HG03066 (cell line): ENCODE results near the gene MECP2.

Experiments
- ATAC-seq: cut with Tn5 transposase; IDR thresholded peaks from one replicate; pipeline ENCODE4 v1.9.1; 2021; ENCODE audit warnings: low read depth; ENCODE audit not compliant: unreplicated experiment

MECP2 gene

DNA sequence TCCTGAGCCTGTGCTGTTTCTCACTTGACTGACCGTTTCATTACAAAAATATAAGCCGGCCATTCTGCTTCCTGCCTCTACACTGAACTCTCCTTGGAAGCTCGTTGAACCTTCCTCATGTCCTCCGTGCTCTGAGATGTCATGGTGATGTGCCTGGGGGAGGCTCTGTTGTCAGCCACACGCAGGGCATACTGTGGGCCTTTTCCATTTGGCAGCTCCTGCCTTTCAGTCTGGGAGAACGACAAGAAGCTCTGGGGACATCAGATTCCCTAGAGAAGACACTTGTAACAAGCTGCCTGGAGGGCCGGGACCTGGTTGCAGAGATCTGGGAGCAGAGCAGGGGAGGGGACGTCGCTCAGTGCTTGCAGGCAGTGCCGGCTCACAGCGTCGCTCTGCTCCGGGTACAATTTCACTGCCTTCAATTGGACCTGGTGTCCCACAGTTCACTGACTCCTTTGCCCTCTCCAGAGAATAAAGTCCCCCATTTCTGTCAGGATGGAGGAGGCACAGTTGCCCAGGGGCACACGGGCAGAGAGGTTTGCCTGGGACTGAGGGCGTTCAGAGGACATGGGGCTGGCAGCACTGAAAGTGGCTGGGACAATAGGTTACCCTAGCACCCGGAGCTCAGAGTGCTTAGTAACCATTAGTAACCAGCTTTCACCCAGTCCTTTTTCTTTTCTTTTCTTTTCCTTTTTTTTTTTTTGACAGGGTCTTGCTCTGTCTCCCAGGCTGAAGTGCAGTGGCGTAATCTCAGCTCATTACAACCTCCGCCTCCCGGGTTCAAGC is 19.1 kb upstream of the MECP2 start:
- ATAC-seq: no peak

DNA sequence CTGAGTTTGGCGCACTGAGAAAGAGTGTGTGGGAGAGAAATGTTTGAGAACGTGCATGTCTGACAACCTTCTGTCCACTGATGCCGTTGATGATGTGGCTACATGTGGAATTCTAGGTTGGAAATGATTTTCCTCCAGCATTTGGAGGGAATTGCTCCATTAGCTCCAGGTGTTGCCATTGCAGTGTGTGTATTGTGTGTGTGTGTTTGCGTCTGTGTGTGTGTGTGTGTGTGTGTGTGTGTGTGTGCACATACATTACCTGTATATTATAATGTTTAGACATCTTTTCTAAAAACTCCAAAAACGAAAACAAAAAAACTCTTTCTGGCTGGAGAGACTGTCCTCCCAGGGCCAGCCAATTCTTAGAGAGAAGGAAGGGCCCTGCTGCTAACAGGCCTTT is 18.2 kb upstream of the MECP2 start:
- no peak for ATAC-seq

DNA sequence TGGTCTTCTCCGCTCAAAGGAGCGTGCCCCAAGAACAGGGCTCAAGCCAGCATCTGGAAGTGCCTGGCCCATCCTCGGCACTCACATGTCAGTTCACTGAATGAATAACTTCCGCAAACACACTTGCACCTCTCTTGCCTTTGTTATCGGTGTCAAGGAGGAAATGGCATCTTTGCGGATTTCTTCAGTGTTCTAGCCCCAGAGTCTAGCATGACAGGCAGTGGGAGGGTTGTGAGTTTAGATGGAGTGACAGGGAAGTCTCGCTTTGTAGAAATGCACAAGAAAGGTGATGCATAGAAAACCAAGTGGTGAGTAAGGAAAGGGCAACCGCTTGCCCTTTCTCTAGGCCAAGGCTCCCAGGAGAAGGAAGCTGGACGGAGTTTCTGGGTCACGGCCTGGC is 17.6 kb upstream of the MECP2 start:
- ATAC-seq: no peak

DNA sequence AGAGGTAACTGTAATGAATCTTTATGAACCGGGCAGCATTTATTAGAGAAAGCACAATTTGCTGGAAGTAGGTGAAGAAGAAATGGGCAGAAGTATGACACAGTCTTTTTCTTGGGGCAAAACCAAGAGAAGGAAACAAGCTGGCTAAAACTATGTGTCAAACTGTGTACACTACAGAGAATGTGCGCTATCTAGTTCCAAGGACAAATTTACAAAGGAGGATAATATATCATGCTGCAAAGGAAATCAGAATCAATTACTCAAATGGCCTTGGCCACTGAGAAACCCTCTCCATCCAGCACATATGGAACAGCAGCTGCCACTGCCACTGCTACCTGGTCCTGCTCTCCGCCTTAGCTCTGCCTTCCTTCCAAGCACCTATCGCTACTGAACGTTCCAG is 17.1 kb upstream of the MECP2 start:
- no peak for ATAC-seq

DNA sequence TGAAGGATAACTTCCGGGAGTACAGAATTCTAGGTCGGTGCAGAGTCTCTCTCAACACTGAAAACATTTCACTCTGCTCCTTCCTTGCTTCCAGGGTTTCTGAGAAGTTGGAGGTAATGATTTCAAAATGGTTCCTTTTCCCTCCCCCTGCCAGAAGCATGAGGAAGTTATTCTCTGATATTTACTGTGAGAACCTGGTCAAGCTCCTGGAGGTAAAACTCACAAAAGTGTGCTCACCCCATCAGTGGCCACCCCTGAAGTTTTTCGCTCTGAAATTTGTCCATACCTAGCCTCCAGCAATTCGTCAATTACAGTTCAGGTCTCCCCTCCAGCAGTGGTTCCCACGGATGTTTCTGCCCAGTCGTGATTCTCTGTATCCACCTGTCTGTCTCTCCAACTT is 16.2 kb upstream of the MECP2 start:
- no peak for ATAC-seq

DNA sequence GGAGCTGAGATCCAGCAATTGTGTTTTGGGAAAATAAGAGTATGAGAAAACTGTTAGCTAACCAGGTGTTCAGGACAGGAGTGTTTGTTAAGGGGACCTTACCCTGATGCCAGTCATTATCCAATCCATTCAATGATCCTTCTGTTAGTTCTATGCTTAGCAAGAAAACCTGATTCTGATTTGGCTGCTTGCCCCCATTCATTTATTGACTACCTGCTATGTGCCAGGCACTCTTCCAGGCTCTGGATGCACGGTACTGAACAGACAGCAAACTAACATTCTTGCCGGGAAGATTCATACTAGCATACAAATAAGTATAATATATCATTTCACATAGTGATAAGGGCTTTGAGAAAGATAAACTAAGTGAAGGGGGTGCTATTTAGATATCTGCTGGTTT is 1.0 kb upstream of the MECP2 start:
- ATAC-seq: no peak

DNA sequence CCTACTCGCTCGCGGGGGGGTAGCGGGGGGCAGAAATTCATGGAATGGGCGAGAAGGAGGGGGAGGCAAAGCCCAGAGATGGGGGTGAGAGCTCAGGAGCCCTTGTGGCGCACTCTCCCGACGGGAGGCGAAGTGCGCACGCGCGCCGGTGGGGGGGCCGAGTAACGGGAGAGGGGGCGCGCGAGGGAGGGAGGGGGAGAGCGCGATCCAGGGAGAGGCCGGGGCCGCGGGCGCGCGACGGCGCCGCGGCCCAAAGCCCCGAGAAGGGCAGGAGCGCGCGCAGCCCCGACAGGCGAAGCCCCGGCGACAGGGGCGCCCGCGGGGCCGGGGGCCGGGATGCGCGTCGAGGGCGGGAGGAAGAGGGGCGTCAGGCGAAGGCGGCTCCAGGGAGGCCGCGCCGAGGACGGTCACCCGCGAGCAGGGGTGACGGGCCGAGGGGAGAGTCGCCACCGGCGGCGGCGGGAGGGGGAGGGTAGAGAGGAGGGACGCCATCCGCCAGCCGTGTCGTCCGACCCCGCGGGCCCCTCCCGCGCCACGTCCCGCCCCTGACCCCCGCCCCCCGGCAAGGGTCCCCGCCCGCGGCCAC is 421 bp downstream of the MECP2 start:
- ATAC-seq: peak; percentile 40

DNA sequence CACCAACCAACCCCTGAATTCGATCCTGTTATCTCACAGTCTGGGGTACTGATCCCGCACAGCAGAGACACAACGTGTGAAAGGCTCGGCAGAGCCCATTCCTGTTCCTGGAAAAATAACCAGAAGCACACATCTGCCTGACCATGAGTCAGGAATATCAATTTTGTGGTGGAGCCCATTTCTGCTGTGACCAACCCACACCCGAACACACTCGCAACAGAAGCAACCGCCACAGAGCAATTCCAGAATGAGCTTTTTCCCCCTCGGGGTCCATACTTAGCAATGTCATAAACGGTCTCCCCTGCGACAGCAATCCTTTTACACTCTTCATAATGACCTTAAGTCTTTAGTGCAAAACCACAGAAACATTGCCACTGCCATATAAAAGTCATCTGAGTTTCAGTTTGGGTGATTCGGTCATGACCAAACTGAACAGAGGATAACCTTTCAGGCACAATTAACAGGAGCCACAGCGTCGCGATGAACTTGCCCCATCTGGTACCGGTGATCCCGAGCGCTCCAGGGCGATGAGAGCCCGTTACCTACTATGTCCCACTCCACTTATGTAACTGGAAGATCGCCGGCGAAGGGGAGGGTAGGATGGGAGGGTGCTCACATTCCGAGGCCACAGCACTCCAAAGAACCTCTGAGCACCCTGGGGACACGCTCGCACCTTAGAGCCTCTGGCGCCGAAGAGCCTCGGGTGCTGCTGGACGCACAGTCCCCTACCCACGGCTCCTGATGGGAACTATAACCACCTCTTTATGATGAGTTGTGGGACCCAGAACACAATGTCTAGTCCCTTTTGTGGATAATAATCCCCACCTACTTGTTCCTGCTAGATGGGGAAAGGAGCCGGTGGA is 1.1 kb downstream of the MECP2 start:
- ATAC-seq: no peak

DNA sequence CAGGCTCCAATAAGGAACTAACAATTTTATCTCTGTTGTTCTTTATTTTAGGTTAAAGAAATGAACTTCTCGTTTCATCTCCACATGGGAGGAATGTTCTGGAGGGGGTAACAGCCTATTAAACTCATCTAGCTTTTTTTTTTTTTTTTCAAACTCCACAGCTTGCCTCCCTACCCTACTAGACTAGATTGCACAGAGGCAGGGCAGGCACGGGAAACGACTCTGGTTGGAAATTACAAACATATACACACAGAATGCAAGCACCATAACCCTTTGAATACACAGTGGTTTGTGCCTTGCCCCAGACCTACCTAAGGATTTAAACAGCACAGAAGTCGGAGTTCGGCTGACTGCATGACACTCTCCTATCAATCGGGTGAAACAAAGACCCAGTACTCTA is 2.7 kb downstream of the MECP2 start:
- ATAC-seq: no peak

DNA sequence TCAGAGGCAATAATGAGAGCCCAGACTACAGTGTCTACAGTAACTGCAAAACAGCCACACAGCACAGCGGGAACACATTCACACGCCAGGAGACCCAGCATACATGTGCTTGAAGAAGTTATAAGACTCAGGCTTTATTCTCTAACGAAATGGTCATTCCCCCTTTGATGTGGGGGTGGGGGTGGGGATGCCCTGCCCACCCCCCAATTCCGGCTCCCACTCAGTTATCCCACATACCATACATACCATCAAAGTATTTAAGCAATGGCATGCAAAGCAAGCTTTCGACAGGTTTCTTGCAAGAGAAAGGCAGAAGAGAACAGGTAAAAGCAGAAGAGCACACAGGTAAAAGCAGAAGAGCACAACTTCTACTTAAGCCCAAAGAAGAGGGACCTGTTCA is 3.6 kb downstream of the MECP2 start:
- no peak for ATAC-seq

DNA sequence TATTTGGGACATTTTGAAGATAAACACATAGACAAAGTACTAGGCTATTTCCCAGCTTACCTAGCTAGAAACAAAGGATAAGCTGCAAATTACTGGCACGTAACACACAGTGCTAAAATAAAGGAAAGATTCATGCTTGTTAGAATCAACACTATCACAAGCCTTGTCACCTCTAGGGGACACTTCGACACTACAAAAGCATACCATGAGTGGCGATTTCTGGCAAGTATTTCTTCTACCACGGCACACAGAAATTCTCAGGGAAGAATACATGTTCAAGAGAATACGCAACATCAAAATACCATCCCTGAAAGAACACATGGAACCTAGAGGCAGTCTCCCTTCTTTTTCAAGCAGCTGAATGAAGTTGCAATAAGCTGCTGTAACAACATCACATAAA is 5.1 kb downstream of the MECP2 start:
- ATAC-seq: no peak

DNA sequence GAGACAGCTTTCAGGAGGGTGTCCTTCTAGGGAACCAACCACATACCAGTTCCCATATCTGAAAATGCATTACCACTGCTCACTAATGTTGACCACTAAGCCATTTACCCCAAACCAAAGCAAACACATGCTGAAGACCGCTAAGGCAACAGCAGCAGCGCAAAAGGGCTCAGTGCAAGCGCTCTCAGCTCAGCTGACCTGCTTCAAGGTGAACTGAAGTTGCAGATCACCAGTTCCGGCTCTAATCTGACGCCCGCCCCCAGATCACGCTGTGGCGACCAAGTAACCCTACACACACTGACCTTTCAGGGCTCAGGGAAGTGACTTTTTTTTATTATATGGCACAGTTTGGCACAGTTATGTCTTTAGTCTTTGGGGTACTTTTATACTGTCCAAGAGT is 5.8 kb downstream of the MECP2 start:
- ATAC-seq: no peak

DNA sequence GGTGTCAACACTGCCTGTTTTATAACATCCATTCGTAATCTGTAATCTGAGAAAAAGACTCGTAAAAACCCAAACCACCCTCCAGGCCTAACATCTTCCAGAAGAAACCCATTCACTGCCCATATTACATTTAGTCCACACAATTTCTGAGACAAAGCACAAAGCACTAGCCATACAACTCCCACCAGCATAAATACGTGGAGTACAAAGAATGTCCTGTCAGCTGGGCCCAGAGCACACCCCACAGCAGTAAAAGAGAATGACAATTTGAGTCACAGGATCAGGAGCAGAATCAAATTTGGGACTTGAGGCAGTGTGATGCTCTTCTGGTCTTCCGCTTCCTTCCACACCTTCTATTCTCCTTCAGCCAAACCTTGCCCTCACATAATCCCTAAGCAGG is 6.8 kb downstream of the MECP2 start:
- ATAC-seq: no peak

DNA sequence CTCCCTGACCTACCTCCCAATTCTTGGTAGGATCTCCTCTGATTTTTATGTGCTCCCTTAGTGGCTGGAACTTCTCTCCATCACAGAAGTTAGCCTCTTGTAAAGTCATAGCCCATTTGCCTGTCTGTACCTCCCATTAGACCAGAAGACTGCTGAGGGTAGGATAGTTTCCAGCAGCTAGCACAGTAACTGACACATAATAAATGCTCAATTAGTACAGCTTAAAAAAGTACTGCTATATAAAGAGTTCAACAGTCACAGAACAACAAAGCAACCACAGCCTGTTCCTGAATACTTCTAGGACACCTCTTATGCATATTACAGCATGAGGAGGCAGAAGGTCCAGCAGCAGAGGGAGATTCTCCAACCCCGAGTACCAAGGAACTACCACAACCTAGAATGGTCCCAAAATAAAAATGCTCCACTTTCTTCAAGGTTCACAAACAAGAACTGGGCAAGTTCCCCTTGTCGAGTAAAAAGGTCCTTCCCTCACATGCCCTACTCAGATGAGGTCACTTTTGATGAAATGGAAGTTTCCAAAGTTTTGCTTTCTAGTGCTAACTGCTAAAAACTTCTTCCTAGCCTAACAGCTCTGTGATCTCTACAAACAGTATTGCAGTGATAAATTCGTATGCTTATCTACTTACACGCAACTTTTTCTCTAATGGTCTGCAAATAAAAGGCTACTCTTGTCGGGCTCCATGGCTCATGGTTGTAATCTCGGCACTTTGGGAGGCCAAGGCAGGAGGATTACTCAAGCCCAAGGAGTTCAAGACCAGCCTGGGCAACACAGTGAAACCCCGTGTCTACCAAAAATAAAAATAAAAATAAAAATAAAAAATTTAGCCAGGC is 12.8 kb downstream of the MECP2 start:
- no peak for ATAC-seq

DNA sequence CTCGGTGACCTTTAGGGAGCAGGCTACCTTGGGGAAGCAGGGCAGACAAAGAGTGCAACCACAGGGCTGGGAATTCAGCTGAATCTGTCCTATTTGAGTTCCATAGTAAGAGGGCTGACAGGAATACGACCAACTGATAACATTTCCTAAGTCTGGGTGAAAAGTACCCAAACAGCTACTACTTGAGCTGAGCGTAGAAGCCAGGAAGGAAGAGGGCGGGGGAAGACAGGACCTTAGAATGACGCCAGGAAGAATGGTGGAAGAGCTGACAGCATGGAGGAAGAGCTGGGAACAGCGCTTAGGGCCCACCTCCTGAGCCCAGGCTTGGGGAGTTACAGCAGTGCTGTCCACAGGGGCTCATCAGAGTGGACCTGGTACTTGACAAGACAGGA is 14.4 kb downstream of the MECP2 start:
- ATAC-seq: no peak

DNA sequence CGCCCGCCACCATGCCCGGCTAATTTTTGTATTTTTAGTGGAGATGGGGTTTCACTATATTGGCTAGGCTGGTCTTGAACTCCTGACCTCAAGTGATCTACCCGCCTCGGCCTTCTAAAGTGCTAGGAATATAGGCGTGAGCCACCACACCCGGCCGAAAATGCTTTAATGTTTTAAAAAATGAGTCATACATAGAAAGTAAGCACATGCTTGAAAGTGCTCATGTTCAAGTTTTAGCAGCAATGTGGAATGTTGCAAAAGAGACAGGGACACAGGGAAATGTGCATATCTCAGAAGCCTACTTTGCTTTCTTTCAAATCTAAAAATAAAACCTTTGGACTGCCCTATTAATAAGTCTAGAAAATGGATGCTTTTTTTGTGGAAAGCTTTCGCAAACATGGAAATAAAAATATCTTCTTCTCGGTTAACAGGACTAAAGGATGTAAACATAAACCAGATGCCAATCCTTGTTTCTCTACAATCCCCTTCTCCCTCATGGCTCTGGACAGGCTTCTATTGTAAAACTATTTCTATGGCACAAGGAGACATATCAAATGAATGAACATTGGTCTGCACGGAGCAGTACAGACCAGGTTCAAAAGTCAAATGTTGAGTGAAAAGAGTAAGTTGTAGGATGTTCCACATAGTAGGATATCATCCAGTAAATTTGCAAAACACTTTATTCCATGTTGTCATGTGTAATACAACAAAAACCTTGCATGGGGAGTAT is 15.0 kb downstream of the MECP2 start:
- no peak for ATAC-seq

DNA sequence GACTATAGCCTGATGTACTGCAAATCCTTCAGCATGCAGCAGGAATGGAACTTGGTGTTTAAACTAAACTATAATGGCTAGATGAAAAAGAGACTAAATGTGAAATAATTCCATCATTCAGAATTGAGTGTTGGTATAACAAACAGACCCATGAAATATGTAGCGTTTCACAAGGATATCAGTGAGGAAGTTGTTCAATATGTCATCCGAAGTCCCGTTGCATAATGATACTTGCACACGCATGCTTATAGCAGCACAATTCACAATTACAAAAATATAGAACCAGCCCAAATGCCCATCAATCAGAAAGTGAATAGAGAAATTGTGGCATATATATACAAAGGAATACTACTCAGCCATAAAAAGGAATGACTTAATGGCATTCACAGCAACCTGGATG is 20.4 kb downstream of the MECP2 start:
- no peak for ATAC-seq

DNA sequence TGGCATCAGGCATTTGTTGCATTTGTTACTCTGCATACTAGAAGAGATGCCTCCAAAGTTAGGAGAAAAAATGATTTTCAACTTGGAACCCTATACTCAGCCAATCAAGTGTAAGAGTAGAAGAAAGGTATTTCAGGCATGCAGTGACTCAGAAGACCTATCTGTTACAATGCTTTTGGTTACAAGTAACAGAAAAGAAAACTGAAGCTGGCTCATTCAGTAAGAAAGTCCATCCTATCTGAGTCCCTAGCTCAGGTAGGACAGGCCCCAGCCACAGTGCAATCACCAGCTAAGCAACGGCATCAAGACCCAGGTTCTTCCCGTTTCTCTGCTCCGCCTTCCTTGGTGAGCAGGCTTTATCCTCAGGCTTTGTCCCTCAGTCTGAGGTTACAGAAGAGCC is 23.3 kb downstream of the MECP2 start:
- no peak for ATAC-seq

DNA sequence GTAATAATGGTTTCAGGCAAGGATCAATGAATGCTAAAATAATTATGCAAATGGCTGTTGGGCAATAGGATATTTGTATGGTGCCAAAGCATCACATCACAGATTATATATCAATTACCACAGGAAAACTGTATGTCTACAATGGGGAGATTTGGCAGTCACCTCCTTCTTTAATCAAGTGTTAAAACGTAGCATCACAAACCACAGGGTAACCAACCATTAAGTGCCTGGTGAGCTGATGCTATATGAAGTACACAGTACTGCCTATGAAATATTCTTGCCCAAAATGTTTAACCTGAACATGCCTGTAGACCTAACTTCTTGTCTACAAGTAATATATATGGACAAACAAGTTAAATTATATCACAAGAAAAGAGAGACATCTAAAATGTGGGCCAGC is 25.3 kb downstream of the MECP2 start:
- ATAC-seq: no peak

DNA sequence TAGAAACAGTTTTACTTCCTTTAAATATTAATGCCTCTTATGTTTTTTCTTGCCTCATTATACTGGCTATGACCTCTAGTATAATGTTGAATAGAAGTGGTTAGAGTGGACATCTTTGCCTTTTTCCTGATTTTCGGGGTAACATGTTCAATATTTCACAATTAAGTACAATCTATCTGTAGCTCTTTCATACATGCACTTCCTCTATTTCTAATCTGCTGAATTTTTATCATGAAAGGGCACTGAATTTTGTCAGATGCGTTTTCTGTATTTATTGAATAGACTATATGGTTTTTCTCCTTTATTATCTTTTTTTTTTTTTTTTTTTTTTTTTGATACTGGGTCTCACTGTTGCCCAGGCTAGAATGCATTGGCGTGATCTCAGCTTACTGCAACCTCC is 29.0 kb downstream of the MECP2 start:
- ATAC-seq: no peak
